Stimulated activated effector memory CD8-positive, alpha-beta T cell treated with anti-CD3 and anti-CD28 coated beads, Interleukin-12 subunit alpha, Interleukin-12 subunit beta, amount 100 ng/mL, for 72 hours (primary cell): ENCODE data around the gene PTPRB.

Experiments used
- ATAC-seq: fragments of 150-1000 bp; cut with Tn5 transposase; 2 replicates; pipeline ENCODE4 v1.10.0; 2021
- DNase-seq, 2 donors: peaks; one replicate each; pipeline ENCODE4 v3.0.0; 2021 to 2022; ENCODE audit warnings: low spot score in 2 of 2
- H3K27ac Mint-ChIP-seq: one replicate; pipeline ENCODE4 v1.8.0; 2022; ENCODE audit warnings: mild to moderate bottlenecking, mixed read lengths
- H3K36me3 Mint-ChIP-seq: one replicate; pipeline ENCODE4 v1.8.0; 2022; ENCODE audit warnings: mild to moderate bottlenecking, mixed read lengths
- H3K4me1 Mint-ChIP-seq: one replicate; pipeline ENCODE4 v1.8.0; 2022; ENCODE audit warnings: mixed read lengths
- H3K4me3 Mint-ChIP-seq: one replicate; pipeline ENCODE4 v1.8.0; 2022; ENCODE audit warnings: mild to moderate bottlenecking, mixed read lengths
- H3K9me3 Mint-ChIP-seq: one replicate; pipeline ENCODE4 v1.8.0; 2022; ENCODE audit warnings: mixed read lengths

The PTPRB gene

DNA sequence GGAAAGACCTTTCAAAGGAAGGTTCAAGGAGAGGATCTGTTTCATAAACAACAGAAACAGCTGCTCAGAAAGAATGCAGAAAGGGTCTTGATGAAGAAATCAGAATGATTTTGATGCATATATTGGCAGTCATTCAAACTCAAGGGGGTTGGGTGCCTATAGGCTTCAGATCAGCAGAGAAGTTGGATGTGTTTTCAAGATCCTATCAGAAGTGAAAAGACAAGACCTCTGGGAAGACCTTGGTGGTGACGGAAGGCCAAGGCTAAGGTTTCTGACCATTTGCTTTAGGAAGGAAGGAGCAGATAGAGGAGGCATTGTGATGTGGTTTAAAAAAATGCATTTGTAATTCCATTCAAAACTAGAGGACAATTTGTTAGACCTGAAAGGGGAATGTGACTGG is 15.2 kb upstream of the PTPRB start:
- H3K9me3 Mint-ChIP-seq: no peaks in the 10 kb centered on the region
- no peaks in the 10 kb centered on the region for H3K4me1 Mint-ChIP-seq
- ATAC-seq (no peak), DNase-seq (no peak)
- no peak overlapping the region for H3K4me3 Mint-ChIP-seq
- H3K36me3 Mint-ChIP-seq: no peaks in the 10 kb centered on the region
- no peak overlapping the region for H3K27ac Mint-ChIP-seq

DNA sequence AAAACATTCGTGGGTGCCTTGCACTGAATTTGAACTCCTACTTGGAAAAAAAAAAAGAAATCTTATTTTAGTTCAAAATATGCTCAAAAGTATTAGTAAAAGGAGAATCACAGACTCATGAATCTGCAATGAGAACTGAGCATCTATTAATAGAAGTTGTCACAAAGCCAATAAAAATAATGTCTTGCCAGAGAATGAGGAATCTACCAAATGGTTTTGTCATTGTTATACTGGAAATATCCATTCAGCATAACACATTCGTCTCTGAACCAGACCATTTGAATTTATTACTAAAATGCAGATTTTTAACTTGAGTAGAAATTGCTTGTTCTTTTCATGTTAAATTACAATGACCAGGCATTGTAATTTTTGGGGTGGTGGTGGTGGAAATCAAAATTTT is 11.6 kb upstream of the PTPRB start:
- DNase-seq: no peak
- Mint-ChIP-seq H3K27ac (no peak overlapping the region), H3K36me3 (no peaks in the 10 kb centered on the region), H3K4me1 (no peaks in the 10 kb centered on the region), H3K4me3 (no peak overlapping the region), H3K9me3 (no peaks in the 10 kb centered on the region)
- ATAC-seq: no peak

DNA sequence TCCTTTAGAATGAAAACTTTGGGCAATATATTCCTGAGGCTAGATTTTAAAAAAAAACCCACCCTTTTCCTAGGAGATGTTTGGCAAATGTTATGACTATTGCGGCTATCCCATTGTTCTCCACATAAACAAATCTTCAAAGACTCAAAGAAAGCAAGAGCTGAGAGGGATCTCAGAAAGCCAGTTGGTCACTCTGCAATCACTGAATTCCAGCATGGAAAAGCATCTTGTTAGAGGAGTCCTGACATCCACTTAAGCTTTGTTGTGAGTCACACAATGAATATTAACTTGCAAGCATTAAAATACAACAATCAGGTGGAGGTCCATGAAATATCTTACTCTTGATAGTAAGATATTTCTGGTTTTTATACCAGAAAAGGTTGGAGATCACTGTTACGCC is 11.0 kb upstream of the PTPRB start:
- H3K4me3 Mint-ChIP-seq: no peak overlapping the region
- no peaks in the 10 kb centered on the region for H3K36me3 Mint-ChIP-seq
- no peak overlapping the region for H3K27ac Mint-ChIP-seq
- no peak for ATAC-seq
- no peaks in the 10 kb centered on the region for H3K9me3 Mint-ChIP-seq
- H3K4me1 Mint-ChIP-seq: no peaks in the 10 kb centered on the region
- no peak for DNase-seq

DNA sequence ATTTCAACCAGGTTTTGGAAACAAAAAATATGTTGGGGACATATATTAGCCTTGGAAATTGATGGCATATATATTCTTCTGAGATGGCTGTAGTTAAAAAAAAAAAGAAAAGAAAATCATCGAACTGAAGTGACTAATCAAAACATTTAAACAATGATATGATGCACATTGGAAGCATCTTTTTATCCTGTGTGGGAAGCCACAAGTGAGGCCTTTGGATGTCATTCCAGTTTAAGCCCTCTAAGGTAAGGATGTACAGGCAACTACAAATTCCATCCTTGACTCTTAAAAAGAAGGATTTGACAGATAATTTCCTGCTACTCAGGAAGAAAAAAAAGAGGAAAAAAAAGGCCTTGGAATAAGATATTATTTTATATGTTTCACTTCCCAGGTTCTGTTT is 9.6 kb upstream of the PTPRB start:
- no peak overlapping the region for H3K4me3 Mint-ChIP-seq
- H3K27ac Mint-ChIP-seq: no peak overlapping the region
- ATAC-seq (no peak), DNase-seq (no peak)
- no peaks in the 10 kb centered on the region for H3K36me3 Mint-ChIP-seq
- H3K4me1 Mint-ChIP-seq: no peaks in the 10 kb centered on the region
- H3K9me3 Mint-ChIP-seq: no peaks in the 10 kb centered on the region

DNA sequence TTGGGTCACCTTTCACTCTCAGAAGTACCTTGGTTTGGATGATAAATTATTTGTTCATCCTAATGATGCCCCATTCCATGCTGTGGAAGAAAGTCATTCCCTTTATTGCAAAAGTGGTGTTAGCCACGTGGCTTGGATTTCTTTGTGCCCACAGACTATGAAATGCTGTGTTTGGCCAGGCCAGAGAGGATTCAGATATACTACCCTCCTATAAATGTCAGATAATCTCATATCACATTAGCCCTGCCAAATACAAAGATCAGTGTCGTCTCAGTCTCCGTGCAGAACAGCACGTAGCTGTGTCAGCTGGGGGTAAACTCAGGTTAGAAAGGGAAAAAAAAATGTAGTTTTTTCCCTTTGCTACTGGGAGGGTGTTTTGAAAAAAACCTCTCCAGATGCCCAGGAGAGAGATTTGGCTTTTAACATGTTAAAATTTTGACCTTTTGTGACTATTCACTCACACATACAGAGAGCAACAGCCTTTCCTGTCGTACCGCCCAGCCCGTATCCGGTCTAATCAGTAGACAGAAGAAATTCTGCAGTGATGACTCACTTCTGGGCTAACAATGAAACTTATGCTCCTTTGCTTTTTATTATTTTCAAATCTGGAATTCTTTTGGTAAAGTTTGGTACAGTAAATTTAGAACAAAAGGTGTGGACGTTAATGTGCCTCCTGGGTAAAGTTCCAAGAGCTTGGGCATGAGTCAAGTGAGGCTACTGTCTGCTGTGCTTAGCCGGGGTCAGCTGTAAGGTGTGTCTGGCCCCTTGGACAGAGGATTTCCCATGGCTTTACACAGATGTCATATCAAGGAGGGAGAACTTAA is 8.5 kb upstream of the PTPRB start:
- Mint-ChIP-seq H3K9me3 (no peaks in the 10 kb centered on the region), H3K4me3 (no peak overlapping the region), H3K36me3 (no peaks in the 10 kb centered on the region), H3K27ac (no peak overlapping the region), H3K4me1 (no peaks in the 10 kb centered on the region)
- ATAC-seq: peak; percentile 75
- no peak for DNase-seq

DNA sequence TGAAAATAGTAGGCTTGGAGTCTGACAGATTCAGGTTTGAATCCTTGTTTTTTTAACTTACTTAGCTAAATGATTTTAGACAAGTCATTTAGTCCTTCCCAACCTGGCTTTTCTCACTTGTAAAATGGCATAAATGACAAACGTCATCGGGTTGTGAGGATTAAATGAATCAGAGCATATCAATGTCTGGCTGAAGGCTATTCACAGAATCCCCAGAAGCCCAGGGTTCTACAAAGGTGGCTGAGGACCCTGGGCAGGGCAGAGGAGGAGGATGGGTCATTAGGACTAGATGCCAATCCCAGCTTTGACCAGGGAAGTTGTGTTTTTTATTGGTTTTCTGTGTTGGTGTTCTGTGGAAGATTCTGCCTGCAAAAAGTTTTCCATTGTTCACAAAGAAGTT is 7.6 kb upstream of the PTPRB start:
- H3K9me3 Mint-ChIP-seq: no peaks in the 10 kb centered on the region

DNA sequence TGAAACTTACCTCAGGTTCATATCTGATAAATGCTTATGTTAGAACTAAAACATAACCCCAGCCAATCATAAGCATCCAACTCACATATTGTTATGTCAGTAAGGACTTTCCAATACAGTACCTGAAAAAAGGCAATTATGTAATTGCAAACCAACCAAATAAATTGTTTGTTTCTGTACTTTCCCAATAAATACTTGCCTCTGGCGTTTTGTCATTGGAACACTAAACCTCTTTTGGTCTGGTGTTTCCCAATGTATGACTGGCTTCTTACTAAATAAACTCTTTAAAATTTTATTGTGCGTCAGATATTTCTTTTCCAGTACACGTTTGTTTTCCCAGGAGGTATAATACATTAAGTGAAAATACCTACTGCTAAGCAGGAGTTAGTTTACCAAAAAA is 6.7 kb upstream of the PTPRB start:
- Mint-ChIP-seq H3K27ac (no peak overlapping the region), H3K9me3 (no peaks in the 10 kb centered on the region), H3K36me3 (no peaks in the 10 kb centered on the region), H3K4me1 (no peaks in the 10 kb centered on the region), H3K4me3 (no peak overlapping the region)
- ATAC-seq (no peak), DNase-seq (no peak)

More for the DNA sequence above, 7.6 kb upstream of the PTPRB start:
- no peaks in the 10 kb centered on the region for H3K4me1 Mint-ChIP-seq
- H3K27ac Mint-ChIP-seq: no peak overlapping the region
- ATAC-seq (no peak), DNase-seq (no peak)
- H3K36me3 Mint-ChIP-seq: no peaks in the 10 kb centered on the region
- H3K4me3 Mint-ChIP-seq: no peak overlapping the region

DNA sequence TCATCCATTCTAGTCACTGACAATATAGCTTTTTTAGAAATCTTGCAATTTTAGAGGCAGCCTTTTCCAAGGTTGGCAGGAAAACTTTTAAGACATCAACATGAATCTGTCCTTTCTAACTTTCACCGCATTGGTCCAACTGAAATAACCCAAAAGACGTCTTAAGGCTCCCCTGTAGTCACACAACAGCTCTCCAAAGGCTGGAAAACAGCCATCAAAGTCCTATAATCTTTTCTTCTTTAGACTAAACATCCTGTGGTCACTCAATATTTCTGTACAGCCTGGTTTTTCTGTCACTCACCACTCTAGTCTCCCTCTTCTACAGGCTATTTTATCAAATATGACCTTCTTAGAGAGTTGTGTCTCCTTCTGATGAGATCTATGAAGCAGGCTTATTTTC is 4.5 kb upstream of the PTPRB start:
- ATAC-seq: no peak
- H3K9me3 Mint-ChIP-seq: no peaks in the 10 kb centered on the region
- no peak overlapping the region for H3K27ac Mint-ChIP-seq
- DNase-seq: no peak
- H3K36me3 Mint-ChIP-seq: no peaks in the 10 kb centered on the region
- no peaks in the 10 kb centered on the region for H3K4me1 Mint-ChIP-seq
- no peak overlapping the region for H3K4me3 Mint-ChIP-seq

DNA sequence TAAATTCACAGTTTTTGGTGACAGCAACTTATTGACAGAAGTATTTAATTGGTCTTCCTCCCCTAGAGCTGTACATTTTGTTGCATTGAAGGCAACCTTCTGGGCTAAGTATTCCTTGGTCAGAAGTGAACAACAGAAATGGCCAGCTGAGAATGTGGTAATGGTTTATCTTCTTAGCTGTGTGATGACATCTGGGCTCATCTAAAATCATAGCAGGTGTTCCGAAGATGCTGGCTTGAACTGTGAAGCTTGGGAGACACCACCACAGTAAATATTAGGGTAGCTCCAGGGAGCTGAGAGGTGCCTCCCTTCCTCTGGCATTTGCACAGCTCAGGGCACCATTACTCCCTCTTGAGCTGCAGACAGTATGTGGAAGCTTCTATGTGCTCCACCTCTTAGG is 3.7 kb upstream of the PTPRB start:
- Mint-ChIP-seq H3K4me1 (no peaks in the 10 kb centered on the region), H3K4me3 (no peak overlapping the region)

DNA sequence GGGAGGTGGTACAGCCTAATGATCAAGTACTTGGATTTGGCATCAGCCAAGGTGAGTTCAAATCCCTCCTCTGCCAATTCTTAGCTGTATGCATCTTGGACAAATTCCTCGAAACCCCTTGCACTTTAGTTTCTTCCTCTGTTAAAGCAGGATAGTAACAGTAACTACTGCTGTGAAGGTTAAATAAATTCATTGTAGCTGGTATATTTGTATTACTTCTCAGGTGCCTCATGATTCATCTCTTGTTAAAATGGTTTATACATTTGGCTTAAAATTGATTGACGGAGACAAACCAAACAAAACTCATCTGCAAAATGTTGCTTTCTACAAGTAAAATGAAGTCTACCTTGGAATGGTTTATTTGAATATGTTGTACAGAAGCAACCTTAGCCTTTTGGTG is 2.3 kb upstream of the PTPRB start:
- no peaks in the 10 kb centered on the region for H3K4me1 Mint-ChIP-seq
- H3K9me3 Mint-ChIP-seq: no peaks in the 10 kb centered on the region
- H3K36me3 Mint-ChIP-seq: no peaks in the 10 kb centered on the region
- ATAC-seq (no peak), DNase-seq (no peak)
- no peak overlapping the region for H3K4me3 Mint-ChIP-seq
- no peak overlapping the region for H3K27ac Mint-ChIP-seq

More for the DNA sequence above, 3.7 kb upstream of the PTPRB start:
- Mint-ChIP-seq H3K27ac (no peak overlapping the region), H3K9me3 (no peaks in the 10 kb centered on the region), H3K36me3 (no peaks in the 10 kb centered on the region)
- ATAC-seq (no peak), DNase-seq (no peak)

DNA sequence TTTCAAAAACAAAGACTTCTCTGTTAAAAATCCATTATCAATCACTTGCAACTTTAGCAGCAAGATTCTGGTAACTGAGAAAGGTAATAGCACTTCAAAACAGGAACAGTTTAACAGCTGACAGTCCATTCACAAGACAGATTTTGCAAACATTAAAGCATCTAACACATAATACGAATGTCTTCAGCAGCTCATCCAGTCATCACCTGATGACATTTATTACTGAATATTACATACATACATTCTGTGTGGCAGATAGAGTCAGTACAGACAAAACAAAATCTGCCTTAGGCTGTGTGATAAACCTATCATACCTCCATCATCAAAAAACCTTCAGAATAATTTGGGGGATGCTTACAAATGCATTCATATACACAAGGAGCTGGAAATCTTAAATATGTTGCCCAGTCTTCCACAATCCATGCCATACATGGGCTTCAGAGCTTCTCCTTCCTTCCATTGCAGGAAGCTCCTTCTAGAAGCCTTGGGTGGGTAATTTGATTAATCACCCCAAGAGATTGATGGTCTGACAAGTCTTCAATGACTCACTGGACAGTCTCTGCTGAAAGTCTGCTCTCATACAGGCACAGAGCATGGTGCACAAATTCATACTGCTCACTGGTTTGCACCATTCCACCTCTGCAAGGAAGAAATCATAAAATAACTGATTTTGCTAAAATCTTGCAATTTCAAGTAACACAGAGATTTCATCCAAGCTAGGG is 1.6 kb upstream of the PTPRB start:
- Mint-ChIP-seq H3K4me1 (no peaks in the 10 kb centered on the region), H3K27ac (no peak overlapping the region), H3K4me3 (no peak overlapping the region), H3K9me3 (no peaks in the 10 kb centered on the region), H3K36me3 (no peaks in the 10 kb centered on the region)
- DNase-seq (no peak), ATAC-seq (no peak)

DNA sequence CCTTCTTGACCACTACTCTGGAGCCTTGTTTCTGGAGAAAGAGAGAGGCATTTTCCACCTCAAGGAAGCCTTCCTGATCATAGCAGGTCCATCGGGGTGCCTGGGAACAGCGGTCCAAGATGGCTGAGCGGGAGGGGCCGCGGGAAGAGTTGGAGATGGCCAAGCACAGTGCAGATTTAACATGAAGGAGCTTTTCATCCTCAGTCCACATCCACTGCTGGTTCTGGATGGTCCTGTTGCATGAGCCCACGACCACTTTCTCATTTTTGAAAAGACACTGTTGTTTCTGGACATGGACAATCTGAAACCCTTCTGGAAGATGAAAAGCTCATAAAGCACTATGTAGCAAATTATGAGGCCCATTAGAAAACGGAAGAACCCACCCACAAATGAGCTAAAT is 1.5 kb downstream of the PTPRB start:
- H3K4me3 Mint-ChIP-seq: no peak overlapping the region
- ATAC-seq: no peak
- H3K27ac Mint-ChIP-seq: no peak overlapping the region
- H3K36me3 Mint-ChIP-seq: no peaks in the 10 kb centered on the region
- no peaks in the 10 kb centered on the region for H3K9me3 Mint-ChIP-seq
- no peaks in the 10 kb centered on the region for H3K4me1 Mint-ChIP-seq
- DNase-seq: no peak

DNA sequence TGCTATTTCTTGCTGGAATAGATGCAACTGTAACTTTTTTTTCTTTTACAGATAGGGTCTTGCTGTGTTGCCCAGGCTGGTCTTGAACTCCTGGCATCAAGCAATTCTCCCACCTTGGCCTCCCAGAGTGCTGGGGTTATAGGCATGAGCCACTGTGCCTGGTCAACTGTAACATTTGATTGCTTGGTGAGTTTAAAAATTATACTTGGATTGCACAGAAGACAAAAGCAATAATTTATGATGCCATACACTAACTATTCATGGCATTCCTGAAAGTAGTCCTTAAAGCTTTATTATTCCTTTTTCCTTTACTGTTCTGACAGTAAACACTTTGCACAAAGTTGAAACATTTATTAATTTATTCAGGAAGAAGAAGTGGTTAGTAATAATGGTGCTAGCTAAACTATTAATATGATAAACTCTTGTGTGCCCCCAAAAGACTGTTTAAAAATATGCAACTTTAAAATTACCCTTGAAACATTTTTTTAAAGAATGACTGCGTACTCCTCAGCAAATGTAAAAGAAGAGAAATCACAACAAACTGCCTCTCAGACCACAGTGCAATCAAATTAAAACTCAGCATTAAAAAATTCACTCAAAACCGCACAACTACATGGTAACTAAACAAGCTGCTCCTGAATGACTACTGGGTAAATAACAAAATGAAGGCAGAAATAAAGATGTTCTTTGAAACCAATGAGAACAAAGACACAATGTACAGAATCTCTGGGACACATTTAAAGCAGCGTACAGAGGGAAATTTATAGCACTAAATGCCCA is 8.3 kb downstream of the PTPRB start:
- Mint-ChIP-seq H3K4me1 (no peaks in the 10 kb centered on the region), H3K36me3 (no peaks in the 10 kb centered on the region), H3K9me3 (peaks cover 3% of the 10 kb centered on the region), H3K4me3 (no peak overlapping the region), H3K27ac (no peak overlapping the region)
- DNase-seq (no peak), ATAC-seq (no peak)

DNA sequence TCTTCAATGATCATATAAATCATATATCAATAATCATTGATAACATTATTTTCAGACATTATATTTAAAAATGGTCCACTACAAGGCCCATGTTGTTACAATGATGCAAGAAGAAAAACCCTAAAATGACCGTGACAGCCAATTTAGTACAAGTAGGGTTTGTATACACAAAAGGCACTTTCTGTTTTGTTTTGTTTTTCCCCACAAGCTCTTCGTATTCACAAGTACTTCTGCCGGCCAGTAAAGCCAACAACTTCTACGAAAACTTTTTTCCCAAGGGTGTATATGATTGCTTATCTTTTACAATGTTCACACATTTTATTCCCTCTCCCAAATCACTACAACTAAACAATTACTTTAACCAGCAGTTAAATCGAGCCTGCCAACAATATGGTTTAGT is 9.6 kb downstream of the PTPRB start:
- ATAC-seq (no peak), DNase-seq (no peak)
- H3K36me3 Mint-ChIP-seq: no peaks in the 10 kb centered on the region
- peaks cover 3% of the 10 kb centered on the region for H3K9me3 Mint-ChIP-seq
- no peak overlapping the region for H3K27ac Mint-ChIP-seq
- no peak overlapping the region for H3K4me3 Mint-ChIP-seq
- no peaks in the 10 kb centered on the region for H3K4me1 Mint-ChIP-seq

DNA sequence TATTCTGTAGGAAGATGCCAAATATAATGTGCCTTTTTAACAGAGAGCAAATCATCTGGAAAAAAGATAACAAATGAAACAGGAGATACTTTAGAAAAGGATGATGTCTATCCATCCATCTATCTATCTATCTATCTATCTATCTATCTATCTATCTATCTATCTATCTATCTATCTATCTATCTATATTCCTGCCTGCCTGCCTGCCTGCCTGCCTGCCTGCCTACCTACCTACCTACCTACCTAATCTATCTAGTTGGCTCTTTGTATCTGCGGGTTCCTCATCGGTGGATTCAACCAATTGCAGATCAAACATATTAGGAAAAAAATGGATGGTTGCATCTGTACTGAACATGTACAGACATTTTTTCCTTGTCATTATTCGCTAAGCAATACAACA is 11.0 kb downstream of the PTPRB start:
- H3K9me3 Mint-ChIP-seq: peaks cover 3% of the 10 kb centered on the region
- H3K27ac Mint-ChIP-seq: no peak overlapping the region
- no peaks in the 10 kb centered on the region for H3K36me3 Mint-ChIP-seq
- no peaks in the 10 kb centered on the region for H3K4me1 Mint-ChIP-seq
- ATAC-seq (no peak), DNase-seq (no peak)
- no peak overlapping the region for H3K4me3 Mint-ChIP-seq
